NCI-H345 treated with DMSO at 0.1 percent for 48 hours (cell line): ENCODE data around the gene MOXD1.

Source experiments
- DNase-seq: peaks from one replicate; lab custom pipeline; 2025; ENCODE audit not compliant: unreplicated experiment; lab: John Stamatoyannopoulos, UW

Gene MOXD1

GRCh38 chr6:132400555-132400882 lies 756 bp downstream of the MOXD1 start:
- no peak for DNase-seq

DNA sequence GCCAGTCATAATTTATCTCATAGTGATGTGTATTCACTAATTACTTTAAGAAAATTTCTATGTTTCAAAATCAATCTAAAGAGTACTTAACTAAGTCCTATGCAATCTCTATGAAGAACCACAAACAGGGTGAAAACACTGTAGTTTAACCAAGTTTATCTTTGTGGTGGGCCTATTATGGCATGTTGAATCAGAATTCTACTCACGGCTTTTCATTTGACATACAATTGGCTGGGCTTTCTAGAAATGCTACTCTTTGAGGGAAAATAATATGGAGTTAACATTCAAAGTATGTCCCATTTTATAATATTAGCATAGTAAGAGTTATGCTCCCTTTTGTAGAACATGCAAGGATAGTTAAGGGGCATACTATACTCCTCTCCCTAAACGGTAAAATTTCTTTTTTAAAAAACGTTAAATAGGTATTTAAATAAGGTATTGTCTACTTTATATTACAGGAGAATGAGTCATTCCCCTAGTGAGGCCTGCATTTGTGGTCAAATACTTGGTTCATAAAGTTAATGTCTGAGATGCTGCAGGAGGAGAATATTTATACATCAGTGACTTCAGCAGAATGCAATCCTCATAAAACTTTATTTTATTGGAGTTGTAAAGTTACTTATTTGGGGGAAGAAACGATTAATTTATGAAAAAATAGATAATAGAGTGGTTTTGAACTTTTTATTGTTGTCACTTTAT lies 1.8 kb downstream of the MOXD1 start:
- DNase-seq, result no peak

GRCh38 chr6:132395015-132395597 lies 6.2 kb downstream of the MOXD1 start:
- no peak for DNase-seq

- DNase-seq, result no peak
Observed at GRCh38 chr6:132392792-132393191, 8.5 kb downstream of the MOXD1 start.

GRCh38 chr6:132392270-132392646 lies 9.0 kb downstream of the MOXD1 start:
- DNase-seq, result no peak

DNA sequence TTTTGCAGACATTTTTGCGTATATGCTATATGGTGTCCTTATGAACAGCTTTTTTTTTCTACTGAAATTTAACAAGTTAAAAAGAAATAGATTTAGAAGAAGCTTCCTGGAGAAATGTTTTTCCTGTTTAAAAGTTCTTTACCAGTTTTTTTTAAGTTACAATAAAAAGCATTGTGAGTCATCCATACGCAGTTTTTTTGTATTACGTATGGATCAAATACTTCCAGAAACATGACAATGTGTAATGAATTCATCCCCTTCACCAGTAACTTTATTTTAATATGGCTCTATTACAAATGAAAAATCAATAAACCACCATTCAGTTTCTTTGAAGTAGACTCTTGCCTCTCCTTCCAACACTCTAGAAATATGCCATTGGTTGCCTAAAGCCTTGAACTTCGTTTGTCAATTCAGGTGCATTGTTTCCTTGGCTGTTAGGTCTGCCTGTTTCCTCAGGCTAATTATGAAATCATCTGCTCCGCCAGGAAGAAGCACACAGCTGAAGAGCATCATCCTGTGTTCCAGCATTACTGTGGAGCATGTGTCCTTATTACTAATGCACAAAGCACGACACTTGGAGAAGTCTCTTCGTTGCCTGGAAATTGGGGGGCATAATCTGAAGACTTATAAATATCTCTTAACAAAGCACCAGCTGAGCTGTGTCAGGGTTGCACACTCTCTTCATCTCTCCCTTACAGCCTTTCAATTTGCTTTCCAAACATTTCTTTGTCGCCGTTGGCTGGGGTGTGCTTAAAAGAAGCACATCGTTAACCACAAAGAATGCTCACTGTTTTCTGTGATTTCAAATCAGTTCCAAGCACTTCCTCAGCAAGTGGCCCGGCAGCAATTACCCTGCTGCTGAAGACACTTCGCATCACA lies 9.6 kb downstream of the MOXD1 start:
- no peak for DNase-seq

DNA sequence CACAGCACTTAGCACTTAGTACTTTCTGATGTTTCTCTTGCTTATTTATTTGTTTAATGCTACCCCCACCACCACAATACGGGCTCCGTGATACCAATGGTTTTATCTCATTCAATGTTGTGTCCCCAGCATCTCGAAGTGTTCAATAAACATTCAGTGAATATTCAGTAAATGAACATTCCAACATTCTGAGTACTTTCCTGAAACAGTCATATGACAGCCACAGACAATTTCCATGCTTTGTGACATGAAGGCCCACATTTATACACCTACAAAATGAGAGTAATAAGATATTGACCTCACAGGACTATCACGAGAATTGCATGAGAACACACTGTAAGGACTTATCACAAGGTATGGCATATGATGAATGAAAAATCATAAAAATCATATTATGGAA lies 10.8 kb downstream of the MOXD1 start:
- no peak for DNase-seq

DNA sequence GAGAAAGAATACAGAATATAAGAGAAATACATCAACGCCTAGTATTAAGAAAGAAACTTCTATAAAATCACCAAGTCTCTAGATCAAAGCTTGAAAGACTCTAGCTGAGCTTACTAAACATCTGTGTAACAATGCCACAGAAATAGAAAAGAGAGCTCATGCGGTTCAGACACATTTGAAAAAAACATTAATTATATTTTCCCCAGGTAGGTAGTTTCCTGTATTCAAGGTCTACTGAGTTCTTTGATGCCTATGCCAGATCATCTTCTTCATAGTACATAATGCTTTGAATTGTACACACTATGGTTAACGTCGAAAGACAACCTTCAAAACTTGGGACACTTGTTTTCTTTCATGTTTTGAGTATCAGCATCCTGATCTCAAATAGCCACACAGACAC lies 11.3 kb downstream of the MOXD1 start:
- no peak for DNase-seq

DNA sequence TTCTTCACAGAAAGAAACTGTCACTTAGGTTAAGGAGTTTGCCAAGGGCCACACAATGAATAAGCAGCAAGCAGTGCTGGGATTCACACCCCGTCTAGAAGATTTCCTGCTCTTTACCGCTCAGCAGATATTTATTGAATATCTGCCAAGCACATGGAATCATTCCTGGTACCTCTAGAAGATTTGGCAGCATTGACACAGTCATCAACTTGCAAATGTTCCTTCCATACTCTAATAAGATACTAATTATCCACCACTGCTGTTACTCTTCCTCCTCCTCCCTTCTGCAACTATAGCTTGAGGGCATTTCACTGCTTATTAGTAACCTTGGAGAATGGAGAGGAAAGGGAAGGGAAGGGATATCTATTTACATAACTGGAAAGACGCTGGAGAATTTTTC lies 13.0 kb downstream of the MOXD1 start:
- no peak for DNase-seq

DNA sequence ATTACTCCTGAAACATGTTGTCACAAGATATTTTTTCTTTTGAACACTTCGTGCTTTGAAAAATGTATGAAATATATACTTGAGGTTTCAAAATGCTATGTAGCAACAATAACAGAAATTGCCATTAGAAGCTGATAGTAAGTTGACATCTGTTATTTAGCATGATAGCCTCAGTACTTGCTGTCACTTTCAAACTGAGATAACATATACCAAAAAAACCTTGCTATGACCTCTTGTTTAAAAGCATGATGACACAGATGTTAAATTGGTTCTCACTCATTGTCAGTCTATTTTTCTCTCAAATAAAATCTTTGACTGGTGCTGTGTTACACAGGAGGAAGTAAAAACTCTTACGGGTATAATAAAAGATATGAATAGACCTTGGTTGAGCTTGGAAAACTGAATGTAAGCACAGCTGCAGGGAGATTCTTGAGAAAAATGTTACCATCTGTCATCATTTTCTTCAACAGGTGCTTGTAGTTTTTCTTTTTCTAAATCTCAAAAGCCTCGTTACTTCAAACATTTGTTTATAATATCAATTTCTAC lies 18.6 kb downstream of the MOXD1 start:
- no peak for DNase-seq

DNA sequence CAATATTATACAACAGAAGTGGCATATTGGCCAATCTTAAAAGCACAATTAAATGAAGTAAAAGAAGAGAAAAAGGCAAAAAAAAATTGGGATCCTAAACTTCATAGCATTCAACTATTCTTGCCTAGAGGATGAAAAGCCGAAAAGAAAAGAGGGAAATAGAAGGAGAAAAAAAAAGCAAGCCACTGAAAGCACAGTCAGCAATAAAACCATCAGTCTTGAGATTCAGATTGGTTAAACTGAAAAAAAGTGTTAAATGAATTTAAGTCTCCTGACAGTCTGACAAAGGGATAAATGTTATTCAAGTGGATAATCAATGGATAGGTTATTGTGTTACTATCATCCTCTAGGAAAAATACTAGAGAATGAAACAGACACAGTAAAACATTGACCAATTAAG lies 19.9 kb downstream of the MOXD1 start:
- no peak for DNase-seq

GRCh38 chr6:132380358-132381029 lies 20.8 kb downstream of the MOXD1 start:
- no peak for DNase-seq

DNA sequence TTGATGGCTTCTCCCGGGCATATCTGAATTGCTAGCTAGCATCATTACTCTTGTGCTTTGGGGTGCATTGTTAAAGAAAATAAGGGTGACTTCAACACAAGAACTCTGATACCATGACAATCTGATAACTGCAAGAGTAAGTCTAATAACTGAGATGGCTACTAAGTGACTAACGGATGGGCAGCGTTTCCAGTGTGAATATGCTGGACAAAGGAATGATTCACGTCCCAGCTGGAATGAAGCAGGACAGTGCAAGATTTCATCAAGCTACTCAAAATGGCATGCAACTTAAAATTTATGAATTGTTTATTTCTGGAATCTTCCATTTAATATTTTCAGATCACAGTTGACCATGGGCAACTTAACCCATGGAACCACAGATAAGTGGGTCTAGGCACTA lies 31.7 kb downstream of the MOXD1 start:
- no peak for DNase-seq

- DNase-seq, result no peak
Observed at GRCh38 chr6:132368916-132369481, 32.3 kb downstream of the MOXD1 start.

DNA sequence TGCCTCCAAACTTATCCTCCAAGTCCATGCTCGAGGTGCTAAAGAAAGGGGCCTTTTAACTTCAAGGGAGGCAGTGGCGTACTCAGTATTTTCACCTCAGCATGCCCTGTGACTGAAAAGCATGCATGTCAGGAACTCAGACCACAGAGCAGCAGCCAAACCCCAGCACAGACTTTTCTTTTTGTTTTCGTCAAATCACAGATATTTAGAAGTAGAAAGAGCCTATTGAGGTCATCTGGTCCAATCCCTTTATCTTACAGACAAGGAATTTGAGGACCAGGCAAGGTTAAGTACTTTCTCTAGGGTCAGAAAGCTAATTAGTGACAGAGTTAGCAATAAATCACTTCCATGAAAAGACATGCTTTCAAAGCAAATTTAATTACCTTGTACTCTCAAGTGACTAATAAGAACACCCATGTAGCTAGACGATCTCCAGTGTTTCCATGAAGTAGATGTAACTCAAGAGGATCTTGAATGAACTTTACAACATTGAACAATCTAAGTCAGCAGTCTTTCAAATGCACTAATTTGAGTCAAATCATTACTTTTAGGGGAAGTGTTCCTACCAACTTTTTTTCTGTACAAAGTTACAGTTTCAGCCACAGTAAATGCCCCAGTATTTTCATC lies 35.9 kb downstream of the MOXD1 start:
- DNase-seq, result no peak

GRCh38 chr6:132364306-132365074 lies 36.8 kb downstream of the MOXD1 start:
- no peak for DNase-seq

DNA sequence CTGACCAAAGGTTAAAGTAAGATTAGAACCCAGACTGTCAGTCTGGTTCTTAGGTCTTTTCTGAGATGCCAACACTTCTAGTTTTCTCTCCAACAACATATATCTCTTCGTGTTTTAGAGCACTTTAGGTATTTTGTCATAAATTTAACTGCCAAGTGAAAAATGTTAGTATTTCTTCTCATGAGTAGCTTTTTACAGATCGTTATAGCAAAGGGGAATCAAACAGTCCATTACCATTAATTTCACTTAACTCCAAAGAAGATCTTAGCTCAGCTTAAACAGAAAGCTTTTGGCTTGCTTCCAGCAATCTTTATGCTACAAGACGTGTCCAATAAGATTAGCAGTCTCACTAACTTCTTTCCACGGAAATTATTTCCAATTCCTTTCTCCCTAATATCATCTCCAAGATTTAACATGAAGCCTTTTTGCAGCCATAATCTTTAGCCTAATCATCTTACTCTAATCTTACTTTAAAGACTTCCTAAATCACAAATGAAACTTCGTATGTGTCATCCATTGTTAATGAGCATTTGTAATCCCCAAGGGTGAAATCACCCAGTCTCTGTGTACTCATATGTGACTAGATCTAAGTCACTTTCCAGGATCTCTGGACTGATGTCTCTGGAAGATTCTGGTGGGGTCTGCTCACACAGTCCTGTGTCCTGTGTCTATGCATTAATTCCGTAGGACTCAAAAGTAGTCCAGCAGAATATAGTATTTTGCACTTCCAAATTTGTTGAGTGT lies 38.7 kb downstream of the MOXD1 start:
- no peak for DNase-seq

GRCh38 chr6:132361101-132361500 lies 40.2 kb downstream of the MOXD1 start:
- DNase-seq, result no peak

DNA sequence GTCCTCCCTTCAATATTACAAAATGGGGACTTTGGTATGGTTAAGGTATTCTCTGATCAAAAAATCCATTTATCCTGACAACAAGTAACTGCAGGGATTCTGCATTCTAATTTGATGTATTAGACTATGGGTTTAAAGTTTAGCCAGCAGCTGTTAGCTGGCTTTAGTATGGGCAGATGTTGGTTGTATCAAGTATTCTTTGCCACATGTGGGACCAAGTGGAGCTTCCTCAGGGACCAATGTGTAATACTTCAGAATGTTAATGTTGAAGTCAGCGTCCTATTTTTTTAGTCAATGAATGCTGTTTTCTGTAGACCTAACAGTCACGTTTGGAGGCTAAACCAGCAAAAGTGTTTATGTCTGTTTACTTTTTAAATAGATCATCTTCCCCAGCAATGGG lies 41.4 kb downstream of the MOXD1 start:
- DNase-seq, result no peak
